Measurements from ENCODE around the gene LRRC3. TPM values are rescaled to one million over a fixed set of nuclear protein-coding genes. Genes with fewer than 3 reads are reported as not detected.

Gene LRRC3
- total and polyA plus RNA-seq, 2 of the 4 experiments (the other 2 are of a cell fraction), result under 0.01 to 0.38 TPM

DNA sequence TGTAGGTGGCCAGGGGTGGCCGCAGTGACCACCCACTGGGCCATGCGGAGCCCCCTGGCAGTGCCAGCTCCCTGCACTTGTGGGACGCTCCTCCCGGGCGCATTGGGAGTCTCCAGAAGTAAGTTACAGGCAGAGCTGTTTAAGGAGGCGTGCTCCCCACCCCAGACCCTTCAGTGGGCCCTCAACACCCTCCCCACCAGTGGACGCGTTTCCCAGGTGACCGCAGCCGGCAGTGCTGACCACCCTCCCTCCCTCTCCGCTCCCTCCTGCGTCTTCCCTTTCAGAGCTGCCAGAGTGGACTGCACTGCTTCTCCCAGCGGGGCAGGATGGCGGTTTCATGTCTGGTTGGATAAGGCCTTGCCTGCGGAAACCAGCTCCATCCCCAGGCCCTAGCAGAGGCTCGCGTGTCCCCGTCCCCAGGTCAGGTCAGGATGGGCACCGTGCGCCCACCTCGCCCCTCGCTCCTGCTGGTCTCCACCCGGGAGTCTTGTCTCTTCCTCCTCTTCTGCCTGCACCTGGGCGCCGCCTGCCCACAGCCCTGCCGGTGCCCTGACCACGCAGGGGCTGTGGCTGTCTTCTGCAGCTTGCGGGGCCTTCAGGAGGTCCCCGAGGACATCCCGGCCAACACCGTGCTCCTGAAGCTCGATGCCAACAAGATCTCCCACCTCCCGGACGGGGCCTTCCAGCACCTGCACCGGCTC lies 1.1 kb downstream of the LRRC3 start:
- ATAC-seq (ENCODE audit: low read depth) (no peak), DNase-seq (no peak)
- Histone ChIP-seq H3K9me3 (ENCODE audit: control insufficient read depth, insufficient read depth, low read length) (no peaks in the 10 kb centered on the region), H3K36me3 (ENCODE audit: control insufficient read depth, insufficient read depth, low read length) (no peaks in the 10 kb centered on the region), H2BK20ac (ENCODE audit: low read depth, low read length) (no peak overlapping the region), H3K27me3 (ENCODE audit: control insufficient read depth, insufficient read depth, low read length) (peaks cover 1% of the 10 kb centered on the region; the same call in 1 of the 2 replicates), H3K14ac (replicated peaks; ENCODE audit: low read depth, low read length) (no peak overlapping the region), H2BK5ac (ENCODE audit: low read depth, low read length, poor library complexity, severe bottlenecking) (no peak overlapping the region), H3K79me1 (ENCODE audit: low read depth in 1 of 2, low read length in 2 of 2) (no peaks in the 10 kb centered on the region), H2AK5ac (ENCODE audit: low read depth, low read length) (no peak overlapping the region), H3K56ac (ENCODE audit: extremely low read depth, insufficient read depth, low read length) (no peak overlapping the region), H3K9me1 (ENCODE audit: insufficient read depth, low read length) (no peaks in the 10 kb centered on the region), H4K91ac (ENCODE audit: insufficient read depth, low read depth, low read length) (no peak overlapping the region), H3K4me2 (ENCODE audit: low read depth, low read length) (no peak overlapping the region; the same call in 1 of the 2 replicates), H3K4me1 (ENCODE audit: control insufficient read depth, insufficient read depth, low read length) (no peaks in the 10 kb centered on the region), H2AK9ac (replicated peaks; ENCODE audit: low read depth, low read length, poor library complexity) (no peak overlapping the region), H2BK15ac (ENCODE audit: low read depth, low read length) (no peak overlapping the region), H4K8ac (ENCODE audit: low read depth in 2 of 2, low read length in 2 of 2) (no peak overlapping the region), H4K5ac (ENCODE audit: low read depth, low read length) (no peak overlapping the region), H3K9ac (ENCODE audit: low read depth, low read length) (no peak overlapping the region), H2AFZ (replicated peaks; ENCODE audit: low read length, poor library complexity) (no peak overlapping the region), H4K20me1 (ENCODE audit: insufficient read depth, low read length) (no peaks in the 10 kb centered on the region), H3K18ac (ENCODE audit: low read depth, low read length) (no peak overlapping the region), H3K4ac (ENCODE audit: low read depth, low read length) (no peak overlapping the region), H2BK120ac (ENCODE audit: low read depth, low read length) (no peak overlapping the region), H3K4me3 (ENCODE audit: insufficient read depth, low read depth, low read length) (no peak overlapping the region), H3K27ac (ENCODE audit: insufficient read depth, low read length) (no peak overlapping the region), H3K23ac (ENCODE audit: low read depth, low read length) (no peak overlapping the region)
- WGBS, 2 experiments (ENCODE audit: extremely low coverage in 2 of 2, insufficient read length in 1 of 2), result 77% methylated on average over 19 of the region's 35 CpGs; no CpG with 5 or more reads in 1 of the 2 experiments
- dilution Hi-C loops (cut with HindIII; ENCODE audit: low sequenced_read_pairs, unreplicated experiment), result no loop called here
- TF ChIP-seq RAD21 (IDR thresholded peaks at IDR 0.05; ENCODE audit: low read length) (no peak), POLR2A (IDR thresholded peaks at IDR 0.05; ENCODE audit: low read depth, low read length) (no peak), CHD1 (IDR thresholded peaks at IDR 0.05; ENCODE audit: low read depth, low read length) (no peak), MAZ (IDR thresholded peaks at IDR 0.05; ENCODE audit: borderline replicate concordance, low read depth, low read length) (no peak), MXI1 (IDR thresholded peaks at IDR 0.05; ENCODE audit: borderline replicate concordance, low read depth, low read length) (no peak), CEBPB (IDR thresholded peaks at IDR 0.05; ENCODE audit: low read depth, low read length) (no peak), MAFK (IDR thresholded peaks at IDR 0.05; ENCODE audit: low read depth, low read length) (no peak), SMC3 (IDR thresholded peaks at IDR 0.05; ENCODE audit: low read depth, low read length) (no peak), BHLHE40 (IDR thresholded peaks at IDR 0.05; ENCODE audit: low read depth, low read length) (no peak), FOS (IDR thresholded peaks at IDR 0.05; ENCODE audit: low read depth, low read length) (no peak)
- TF ChIP-seq, protein P1, sequence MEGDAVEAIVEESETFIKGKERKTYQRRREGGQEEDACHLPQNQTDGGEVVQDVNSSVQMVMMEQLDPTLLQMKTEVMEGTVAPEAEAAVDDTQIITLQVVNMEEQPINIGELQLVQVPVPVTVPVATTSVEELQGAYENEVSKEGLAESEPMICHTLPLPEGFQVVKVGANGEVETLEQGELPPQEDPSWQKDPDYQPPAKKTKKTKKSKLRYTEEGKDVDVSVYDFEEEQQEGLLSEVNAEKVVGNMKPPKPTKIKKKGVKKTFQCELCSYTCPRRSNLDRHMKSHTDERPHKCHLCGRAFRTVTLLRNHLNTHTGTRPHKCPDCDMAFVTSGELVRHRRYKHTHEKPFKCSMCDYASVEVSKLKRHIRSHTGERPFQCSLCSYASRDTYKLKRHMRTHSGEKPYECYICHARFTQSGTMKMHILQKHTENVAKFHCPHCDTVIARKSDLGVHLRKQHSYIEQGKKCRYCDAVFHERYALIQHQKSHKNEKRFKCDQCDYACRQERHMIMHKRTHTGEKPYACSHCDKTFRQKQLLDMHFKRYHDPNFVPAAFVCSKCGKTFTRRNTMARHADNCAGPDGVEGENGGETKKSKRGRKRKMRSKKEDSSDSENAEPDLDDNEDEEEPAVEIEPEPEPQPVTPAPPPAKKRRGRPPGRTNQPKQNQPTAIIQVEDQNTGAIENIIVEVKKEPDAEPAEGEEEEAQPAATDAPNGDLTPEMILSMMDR (conservative IDR thresholded peaks at IDR 0.05; ENCODE audit: low read depth, low read length), result no peak
- CTCF ChIA-PET, result no interaction called here
- intact Hi-C loops (cut with micrococcal nuclease), result no loop called here
- POLR2A ChIA-PET (ENCODE audit: unreplicated experiment), result no interaction called here
- in situ Hi-C loops (cut with MboI; ENCODE audit: low sequenced_read_pairs), result no loop called here
- no TSS peak for BruUV-seq (replicated peaks)

Measured in IMR-90 (cell line).